K562 treated with DMSO at 1 percent for 48 hours (cell line): ENCODE results near the gene PRAMEF10. TPM values are rescaled to one million over a fixed set of nuclear protein-coding genes. Genes with fewer than 3 reads are reported as not detected.

Experiments
- total RNA-seq: library from RNA; unstranded; fragments of 300-600 nt; gene quantifications from 2 replicates; pipeline ENCODE4 v1.2.3, GENCODE V29; 2022; ENCODE audit warnings: low replicate concordance; ENCODE audit errors: extremely low read depth

Gene PRAMEF10, protein sequence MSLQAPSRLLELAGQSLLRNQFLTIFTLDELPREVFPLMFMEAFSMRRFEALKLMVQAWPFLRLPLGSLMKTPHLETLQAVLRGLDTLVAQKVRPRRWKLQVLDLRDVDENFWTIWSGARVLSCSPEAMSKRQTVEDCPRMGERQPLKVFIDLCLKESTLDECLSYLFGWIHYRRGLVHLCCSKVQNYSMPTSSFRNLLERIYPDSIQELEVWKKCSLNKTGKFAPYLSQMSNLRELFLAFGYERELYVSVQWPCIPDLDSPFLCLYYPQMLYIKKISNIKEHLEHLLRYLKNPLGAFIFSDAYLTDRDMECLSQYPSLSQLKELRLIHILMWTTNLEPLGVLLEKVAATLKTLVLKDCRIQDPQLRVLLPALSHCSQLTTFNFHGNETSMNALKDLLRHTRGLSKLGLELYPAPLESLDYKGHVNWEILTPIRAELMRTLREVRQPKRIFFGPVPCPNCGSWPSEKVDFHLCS
- not detected in 2 replicates for total RNA-seq

DNA sequence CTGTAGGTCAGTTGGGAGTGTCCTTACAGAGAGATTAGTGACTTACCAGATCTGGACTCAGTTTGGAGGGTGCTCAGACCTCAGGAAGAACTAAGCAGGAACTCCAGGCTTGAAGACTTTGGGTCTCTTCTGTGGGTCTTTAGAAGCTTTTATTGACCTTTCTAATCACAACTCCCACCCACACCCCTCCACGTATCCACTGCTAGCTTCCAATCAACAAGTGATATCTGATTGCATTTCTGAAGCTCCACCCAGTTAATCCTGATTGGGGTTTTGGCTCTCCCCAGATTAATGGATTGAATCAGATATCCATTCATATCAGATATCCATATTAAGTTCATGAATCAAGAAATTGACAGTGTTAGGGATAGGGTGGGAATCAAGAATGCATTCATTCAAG is at the start of gene PRAMEF10:
Gene PRAMEF10, minus strand, starts transcription at position 101 of the 400 bp plus-strand sequence. CDS start 2,423 bp downstream, outside the sequence.

GRCh38 chr1:12947480-12947879 is 49.4 kb upstream of the PRAMEF10 start, which contains the start of gene PRAMEF6:
Gene PRAMEF6 (minus strand): TSS chr1:12947580. CDS start chr1:12942518, 5,062 bp downstream.

DNA sequence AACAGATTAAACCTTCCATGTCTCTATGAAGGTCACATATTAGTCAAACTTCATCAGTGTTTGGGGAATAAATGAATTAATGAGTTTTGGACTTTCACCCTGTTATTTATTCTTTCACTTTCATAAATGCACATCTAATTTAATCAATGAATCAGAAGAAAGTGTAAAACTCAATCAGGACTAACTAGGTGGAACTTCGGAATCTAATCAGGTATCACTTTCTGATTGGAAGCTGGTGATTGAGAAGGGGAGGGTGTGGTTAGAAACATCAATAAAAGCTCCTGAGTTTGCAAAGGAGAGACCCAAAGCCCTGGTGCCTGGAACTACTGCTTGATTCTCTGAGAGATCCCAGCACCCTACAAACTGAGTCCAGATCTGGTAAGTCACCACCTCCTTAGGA is 18.2 kb upstream of the PRAMEF10 start, which contains the start of gene PRAMEF7:
Gene PRAMEF7, plus strand, starts transcription at position 301 of the 400 bp plus-strand sequence. CDS start 1,083 bp downstream, outside the sequence.

GRCh38 chr1:12886101-12886500 is 12.0 kb downstream of the PRAMEF10 start, which contains the start of gene PRAMEF4:
Gene PRAMEF4 (minus strand): TSS chr1:12886201. CDS start chr1:12883394, 2,807 bp downstream.

GRCh38 chr1:12856786-12857185 is 41.3 kb downstream of the PRAMEF10 start, which contains the start of gene PRAMEF2:
Gene PRAMEF2 (plus strand): TSS chr1:12857086. CDS start chr1:12859010, 1,924 bp downstream.

DNA sequence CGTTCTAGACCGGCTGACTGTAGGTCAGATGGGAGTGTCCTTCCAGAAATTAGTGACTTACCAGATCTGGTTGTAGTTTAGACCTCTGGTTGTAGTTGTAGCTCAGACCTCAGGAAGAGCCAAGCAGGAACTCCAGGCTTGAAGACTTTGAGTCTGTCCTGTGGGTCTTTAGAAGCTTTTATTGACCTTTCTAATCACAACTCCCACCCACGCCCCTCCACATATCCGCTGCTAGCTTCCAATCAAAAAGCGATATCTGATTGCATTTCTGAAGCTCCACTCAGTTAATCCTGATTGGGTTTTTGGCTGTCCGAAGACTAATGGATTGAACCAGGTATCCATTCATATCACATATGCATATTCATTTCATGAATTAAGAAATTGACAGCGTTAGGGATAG is 49.5 kb downstream of the PRAMEF10 start, which contains the start of gene HNRNPCL1:
Gene HNRNPCL1, minus strand, starts transcription at position 101 of the 400 bp plus-strand sequence. CDS start 431 bp downstream, outside the sequence.

Other genes starting within 250 kb of the PRAMEF10 start
- not detected in 2 replicates for gene AADACL3, start 182.2 kb downstream of the PRAMEF10 start, total RNA-seq
- gene CFAP107, start 152.1 kb downstream of the PRAMEF10 start, total RNA-seq = not detected in 2 replicates
- gene PRAMEF12, start 124.5 kb downstream of the PRAMEF10 start, total RNA-seq = not detected in 2 replicates
- not detected in 2 replicates for gene PRAMEF1, start 106.9 kb downstream of the PRAMEF10 start, total RNA-seq
- gene PRAMEF11, start 66.9 kb downstream of the PRAMEF10 start, total RNA-seq = not detected in 2 replicates
- gene HNRNPCL1, start 49.5 kb downstream of the PRAMEF10 start, total RNA-seq = not detected in 2 replicates
- not detected in 2 replicates for gene PRAMEF2, start 41.2 kb downstream of the PRAMEF10 start, total RNA-seq
- gene PRAMEF4, start 12.1 kb downstream of the PRAMEF10 start, total RNA-seq = not detected in 2 replicates
- not detected in 2 replicates for gene PRAMEF7, start 18.3 kb upstream of the PRAMEF10 start, total RNA-seq
- not detected in 2 replicates for gene PRAMEF6, start 49.3 kb upstream of the PRAMEF10 start, total RNA-seq
- gene PRAMEF27, start 158.3 kb upstream of the PRAMEF10 start, total RNA-seq = not detected in 2 replicates
- not detected in 2 replicates for gene HNRNPCL3, start 162.5 kb upstream of the PRAMEF10 start, total RNA-seq
- gene PRAMEF25, start 172.5 kb upstream of the PRAMEF10 start, total RNA-seq = not detected in 2 replicates
- gene HNRNPCL2, start 218.6 kb upstream of the PRAMEF10 start, total RNA-seq = not detected in 2 replicates